Fibroblast of skin of right quadriceps (primary cell): ENCODE results near the gene MTSS2.

Experiments
- DNase-seq: peaks from one replicate; pipeline ENCODE4 v3.0.0-alpha.2; 2013

Gene MTSS2, protein sequence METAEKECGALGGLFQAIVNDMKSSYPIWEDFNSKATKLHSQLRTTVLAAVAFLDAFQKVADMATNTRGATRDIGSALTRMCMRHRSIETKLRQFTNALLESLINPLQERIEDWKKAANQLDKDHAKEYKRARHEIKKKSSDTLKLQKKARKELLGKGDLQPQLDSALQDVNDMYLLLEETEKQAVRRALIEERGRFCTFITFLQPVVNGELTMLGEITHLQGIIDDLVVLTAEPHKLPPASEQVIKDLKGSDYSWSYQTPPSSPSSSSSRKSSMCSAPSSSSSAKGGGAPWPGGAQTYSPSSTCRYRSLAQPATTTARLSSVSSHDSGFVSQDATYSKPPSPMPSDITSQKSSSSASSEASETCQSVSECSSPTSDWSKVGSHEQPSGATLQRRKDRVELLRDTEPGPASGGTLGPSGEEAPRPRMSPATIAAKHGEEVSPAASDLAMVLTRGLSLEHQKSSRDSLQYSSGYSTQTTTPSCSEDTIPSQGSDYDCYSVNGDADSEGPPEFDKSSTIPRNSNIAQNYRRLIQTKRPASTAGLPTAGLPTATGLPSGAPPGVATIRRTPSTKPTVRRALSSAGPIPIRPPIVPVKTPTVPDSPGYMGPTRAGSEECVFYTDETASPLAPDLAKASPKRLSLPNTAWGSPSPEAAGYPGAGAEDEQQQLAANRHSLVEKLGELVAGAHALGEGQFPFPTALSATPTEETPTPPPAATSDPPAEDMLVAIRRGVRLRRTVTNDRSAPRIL

DNA sequence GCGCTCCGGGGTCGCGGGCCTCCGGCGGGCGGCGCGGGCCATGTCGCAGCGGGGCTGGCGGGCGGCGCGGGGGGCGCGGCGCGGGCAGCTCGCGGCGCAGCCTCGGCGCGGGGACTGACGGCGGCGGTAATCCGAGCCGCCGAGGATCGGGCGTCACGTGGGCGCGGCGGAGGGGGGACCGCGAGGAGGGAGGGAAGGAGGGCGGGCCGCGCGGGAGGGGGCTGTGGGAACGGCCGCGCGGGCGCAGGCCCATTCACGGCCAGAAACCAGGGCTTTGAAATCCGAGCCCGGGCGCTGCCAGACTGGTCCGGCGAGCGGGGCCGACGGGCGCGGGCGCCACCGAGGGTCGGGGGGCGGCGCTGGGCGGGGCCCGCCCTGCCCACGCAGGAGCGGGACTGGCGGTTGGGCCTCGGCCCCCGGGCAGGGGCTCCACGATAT lies at the start of gene MTSS2:
MTSS2 (minus strand) TSS at position 116 of the 438 bp plus-strand sequence. CDS start 262 bp downstream, outside the sequence.
- peak; percentile 86 for DNase-seq

DNA sequence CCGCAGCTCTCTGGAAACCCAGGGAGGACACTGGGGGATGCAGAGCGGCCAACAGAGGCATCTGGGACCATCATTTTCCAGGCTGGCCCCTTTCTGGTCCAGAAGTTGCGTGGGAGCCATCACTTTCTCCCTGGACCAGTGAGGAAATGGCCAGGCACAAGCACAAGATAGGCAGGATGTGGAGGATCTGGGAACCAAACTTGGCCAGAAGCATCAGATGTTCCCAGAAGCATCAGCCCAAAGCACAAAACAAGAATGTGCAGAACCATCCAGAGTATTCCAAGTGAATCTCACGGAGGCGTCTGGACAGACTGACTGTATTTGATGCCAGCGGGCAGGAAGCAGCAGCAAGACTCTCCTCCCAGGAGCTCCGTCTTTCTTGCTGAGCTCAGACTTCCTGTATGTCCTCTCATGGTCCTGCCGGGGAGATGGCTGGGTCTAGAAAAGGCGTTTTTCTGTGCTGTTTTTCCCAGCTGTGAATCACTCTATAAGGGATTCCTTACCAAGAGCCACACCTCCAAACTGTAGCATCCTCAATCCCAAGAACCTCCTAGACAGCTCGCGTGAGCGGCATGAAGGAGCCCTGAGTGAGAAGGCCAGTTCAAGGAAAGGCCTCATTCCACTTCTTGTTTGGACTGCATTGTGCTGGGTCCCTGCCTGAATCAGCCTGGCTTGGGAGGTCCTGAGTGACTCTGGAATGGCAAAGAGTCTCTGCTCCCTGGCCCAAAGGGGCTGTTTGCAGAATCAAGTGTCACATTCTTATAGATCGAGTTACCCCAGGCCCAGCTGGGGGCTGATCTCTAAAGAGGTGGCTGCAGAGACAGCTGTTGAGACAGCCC lies 49.5 kb upstream of the MTSS2 start:
- peak; percentile 86 for DNase-seq

DNA sequence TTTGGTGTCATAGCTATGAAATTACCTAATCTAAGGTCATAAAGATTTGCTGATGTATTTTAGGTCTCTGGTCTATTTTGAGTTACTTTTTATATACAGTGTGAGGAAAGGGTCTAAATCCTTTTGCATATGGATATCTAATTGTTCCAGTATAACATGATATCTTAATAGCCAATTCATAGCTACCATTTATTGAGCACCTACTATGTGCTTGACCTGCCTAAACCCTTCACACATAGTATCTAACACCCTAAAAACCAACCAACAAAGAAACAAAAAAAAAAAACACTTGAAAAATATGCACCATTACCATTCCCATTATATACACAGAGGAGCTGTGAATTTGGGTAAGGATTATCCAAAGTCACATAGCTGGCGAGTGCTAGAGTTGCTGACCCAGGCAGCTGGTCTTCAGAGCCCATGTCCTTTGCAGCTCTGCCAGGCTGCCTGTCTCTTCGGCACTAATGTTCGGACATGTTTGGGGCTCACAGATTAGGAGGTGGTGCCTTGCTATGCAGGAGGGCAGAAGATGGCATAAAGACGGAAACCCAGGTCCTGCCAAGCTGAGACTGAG lies 48.8 kb upstream of the MTSS2 start:
- DNase-seq = no peak

DNA sequence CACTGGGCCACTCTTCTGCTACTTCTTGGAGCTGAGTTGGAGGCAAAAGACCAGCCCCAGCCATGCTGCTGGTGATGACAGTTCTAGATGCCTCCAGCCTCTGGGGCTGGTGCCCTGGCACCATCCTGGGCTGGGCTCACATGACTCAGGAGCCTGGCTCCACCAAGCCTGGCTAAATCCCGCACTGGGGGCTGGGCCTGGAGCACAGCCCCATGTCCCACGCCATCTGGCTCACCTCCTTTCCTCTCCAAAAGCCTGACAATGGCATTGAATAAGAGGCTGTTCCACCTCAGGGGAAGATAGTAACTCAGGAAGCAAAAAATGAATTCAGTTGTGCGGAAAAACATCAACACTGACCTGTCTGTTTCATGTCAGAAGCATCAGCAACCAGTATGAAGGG lies 45.1 kb upstream of the MTSS2 start:
- DNase-seq = no peak

DNA sequence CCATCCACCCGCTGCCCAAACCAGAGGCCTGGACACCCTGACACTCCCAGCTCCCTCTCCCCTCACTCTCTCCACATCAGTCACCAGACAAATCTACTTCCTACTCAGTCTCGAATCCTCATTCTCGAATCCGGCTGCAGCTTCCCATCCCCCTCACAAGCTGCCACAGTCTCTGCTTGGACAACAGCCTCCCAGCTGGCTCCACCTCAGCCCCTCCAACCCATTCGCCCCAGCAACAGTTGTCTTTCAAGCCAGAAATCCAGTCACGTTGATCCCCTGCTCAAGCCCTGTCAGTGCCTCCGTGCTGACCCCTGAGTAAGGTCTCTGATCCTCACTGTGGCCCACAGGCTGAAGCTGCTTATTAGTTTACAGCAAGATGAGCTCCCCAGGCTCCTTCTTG lies 44.2 kb upstream of the MTSS2 start:
- DNase-seq = no peak

DNA sequence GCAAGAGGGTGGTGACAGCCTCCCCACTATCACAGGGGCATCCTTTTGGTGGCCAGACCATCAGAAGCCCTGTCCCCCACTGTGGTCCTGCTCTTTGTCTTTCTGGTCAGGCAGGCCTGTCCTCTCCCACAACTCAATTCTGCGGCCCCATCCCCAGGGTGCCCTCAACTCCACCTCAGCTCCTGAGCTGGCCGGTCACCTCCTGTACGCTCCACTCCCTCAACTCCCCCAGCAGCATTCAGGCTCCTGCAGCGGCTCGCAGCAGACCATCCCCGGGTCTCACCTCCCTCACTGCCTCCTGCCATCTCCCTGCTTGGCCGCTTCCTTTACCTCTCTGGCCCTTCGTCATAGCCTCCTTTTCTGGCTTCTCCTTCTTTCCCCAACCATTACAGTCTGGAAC lies 43.4 kb upstream of the MTSS2 start:
- DNase-seq = no peak

DNA sequence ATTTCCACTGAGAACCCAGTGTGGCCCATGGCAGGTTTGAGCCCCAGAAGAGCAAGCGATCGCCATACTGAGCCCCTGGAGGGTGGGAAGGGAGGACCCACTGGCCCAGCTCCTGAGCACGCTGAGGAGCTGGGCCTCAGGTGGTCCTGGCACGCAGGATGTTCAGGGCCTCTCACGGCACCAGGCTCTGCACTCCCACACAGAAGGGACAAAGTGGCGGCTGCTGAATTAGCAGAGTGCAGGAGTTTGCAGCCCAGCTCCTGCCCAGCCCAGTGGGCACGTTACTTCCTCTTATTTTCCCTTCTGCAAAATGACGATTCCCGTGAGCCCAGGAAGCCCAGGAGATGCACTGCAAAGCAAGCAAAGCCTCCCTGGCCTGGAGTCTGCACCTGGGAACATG lies 42.3 kb upstream of the MTSS2 start:
- no peak for DNase-seq

DNA sequence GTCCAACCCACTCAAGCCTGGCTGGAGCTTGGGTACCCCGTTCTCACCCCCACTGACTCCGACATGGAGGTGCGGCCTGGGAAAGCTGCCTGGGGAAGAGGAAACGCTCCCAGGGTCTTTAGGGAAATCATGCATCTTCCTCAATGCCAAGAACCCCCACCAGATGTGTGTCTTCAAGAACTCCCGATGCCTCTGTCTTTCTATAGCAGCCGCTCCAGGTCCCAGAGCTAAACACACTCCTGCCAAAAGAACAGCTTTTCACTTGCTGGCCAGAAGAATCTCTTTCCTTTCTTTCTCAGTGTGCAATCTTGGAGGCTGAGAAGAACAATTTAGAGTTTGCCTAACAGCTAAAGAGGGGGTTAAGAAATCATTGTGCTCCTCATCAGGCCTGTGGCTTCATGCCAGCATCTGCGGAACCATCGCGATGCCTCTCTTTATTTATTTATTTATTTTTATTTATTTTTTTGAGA lies 41.1 kb upstream of the MTSS2 start:
- no peak for DNase-seq

DNA sequence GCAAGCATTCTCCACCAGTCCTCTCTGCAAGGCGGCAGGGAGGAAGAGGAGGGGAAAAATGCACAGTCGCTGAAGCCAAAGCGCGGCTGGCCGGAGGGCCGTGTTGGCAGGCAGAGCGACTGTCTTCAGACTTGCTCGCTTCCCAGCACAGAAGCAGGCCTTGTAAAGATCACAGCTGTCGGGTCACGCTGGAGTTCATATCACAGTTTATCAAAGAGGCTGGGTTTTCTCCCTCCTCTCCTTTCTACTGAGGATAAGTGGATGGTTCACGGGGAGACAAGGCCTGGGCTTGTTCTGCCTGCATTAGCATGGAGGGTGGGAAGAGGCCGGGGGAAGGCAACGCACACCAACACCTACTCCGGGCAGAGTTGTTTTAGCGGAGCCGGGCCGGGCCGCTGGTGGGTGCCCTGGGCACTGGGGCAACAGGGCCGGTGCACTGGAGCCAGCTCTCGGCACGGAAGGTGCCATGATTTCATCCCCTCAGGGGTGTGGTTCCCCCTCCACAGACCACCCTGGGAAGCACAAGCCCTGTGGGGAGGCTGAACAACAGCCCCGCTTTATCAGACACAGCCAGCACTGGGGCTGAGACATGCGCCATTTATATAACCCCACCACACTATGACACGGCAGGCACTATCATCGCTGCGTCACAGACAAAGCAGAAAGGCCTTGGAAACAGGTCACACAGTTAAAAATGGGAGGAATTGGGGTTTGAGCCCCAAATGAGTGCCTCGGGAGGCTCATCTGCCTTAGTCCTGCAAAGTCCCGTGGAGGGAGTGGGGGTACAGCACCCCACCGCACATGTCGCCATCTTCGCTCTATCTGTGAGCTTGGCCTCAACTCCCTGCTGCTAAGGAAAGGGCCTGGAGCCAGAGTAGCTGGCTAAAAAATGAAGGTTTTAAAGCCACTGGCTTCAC lies 40.3 kb upstream of the MTSS2 start:
- DNase-seq = no peak

DNA sequence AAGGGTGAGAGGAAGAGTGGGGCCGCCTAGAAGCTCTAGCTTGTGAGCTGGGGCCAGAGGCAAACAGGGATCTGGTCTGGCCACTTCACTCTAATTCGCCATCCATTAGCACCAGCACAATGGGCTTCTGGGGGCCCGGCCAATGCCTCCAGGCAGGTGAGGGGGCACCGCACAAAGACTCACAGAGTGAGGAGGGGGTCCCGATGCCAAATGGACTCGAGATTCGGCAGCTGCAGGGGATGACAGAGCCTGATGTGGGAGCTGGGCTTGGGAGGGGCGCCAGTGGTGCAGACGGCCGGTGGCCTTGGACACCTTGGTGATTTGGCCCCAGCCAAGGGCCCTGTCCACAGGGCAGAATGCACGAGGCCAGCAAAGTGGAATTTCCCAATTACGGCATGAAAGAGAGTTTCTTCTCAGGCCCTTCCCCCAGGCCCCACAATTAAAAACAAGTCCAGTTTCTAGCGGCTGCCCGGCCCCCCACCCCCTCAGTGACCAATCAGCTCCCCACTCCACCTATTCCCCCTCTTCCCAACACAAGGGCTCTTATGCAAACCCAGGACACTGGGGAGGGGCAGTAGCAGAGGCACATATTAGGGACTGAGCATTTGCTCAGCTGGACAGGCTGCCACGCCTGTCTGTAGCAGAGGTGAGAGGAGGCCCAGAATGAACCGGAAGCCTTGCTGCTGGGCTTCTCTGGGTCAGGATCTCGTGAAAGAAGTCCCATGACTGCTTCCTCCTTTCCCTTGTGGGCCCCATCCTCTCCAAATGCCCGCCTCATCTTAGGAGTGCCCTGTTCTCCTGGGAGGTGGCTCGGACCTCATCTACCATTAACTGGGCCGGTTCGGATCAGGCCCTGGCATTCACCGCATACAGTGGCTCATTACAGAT lies 39.4 kb upstream of the MTSS2 start:
- no peak for DNase-seq

DNA sequence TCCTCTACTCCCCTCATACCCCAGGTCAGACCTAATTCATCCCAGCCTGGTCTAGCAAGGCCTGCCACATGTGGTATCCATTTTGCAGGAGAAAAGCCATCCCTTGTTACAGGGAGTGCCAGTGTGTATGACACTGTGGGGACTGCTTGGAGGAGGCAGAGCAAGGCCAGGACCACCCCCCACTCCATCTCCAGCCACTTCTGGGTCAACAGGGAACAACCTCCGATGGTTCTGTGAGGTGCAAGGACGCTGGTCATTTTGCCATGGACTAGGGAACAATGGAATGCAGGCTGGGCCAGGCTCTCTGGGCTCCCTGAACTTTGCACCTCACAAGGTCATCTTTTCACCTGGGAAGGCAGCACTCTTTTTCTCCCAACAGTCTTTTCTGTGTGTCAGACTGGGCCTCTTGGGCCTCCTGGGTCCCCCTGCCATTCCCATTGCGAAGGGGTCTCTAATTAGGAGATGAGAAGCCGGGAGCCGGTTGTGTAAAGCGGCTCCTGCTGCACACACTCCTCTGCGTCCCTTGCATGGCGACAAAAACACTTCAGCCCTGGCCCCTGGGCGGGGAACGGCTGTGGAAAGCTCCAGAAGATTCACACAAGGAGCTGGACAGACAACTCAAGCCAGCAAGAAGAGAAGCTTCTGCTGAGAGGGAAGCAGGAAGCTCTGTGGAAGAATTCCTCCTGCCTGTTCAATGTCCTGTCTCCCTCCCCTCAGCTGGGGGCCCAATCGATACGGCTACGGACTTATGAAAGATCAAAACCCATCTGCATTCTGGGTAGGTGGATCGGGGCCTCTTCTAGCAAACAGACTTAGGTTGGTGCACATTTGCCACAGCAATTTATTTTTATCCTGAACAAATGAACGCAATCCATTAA lies 38.5 kb upstream of the MTSS2 start:
- no peak for DNase-seq

DNA sequence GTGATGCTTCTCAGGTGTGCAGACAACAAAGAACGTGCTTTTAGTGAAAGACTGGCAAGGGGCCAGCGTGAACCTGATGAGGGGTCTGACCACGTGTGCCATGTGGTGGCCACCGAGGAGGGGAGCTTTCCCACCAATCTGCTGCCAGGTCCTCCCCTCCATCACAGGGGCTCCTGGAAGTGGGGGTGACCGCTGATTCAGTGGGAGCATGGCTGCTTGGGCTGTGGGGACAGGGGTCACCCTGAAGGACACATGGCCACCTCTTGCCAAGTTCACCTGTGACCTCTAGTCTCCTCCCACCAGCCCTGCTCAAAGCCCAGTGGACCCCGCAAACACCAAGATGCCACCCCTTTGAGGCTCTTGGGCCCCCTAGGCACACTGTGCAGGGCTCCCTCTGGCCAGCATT lies 37.9 kb upstream of the MTSS2 start:
- DNase-seq = no peak

DNA sequence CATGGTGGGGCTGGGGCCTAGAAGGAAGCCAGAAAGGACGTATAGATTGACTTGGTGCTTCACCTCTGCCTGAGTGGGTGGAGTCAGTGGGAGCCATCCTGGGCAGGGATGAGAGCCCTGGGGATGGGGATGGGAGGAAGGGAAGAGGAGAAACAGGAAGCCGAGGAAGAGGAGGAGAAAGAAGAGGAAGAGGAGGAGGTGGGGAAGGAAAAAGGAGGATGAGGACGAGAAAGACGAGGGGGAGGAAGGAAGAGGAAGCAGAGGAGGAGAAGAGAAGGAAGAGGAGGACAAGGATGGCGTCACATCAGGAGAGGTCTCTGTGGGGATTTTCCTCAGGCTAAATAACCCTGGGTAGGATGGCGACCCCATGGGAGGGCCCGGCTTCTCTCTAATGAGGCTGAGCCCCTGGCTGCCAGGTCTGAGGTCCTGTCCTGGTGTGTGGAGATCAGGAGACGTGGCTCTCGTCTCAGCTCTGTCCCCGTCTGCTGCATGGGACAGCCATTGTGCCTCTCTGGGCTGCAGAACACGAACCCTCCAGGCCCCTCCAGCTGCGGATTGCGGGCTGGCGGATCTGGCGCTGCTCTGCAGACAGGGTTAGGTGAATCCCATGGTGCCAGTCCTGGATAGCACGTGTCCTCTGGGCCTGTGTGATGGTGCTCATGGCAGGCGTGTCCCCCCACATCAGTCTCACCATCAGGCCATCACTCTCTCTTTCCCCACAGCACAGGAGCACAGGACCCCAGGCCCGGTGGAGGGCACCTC lies 35.5 kb upstream of the MTSS2 start:
- DNase-seq = no peak

DNA sequence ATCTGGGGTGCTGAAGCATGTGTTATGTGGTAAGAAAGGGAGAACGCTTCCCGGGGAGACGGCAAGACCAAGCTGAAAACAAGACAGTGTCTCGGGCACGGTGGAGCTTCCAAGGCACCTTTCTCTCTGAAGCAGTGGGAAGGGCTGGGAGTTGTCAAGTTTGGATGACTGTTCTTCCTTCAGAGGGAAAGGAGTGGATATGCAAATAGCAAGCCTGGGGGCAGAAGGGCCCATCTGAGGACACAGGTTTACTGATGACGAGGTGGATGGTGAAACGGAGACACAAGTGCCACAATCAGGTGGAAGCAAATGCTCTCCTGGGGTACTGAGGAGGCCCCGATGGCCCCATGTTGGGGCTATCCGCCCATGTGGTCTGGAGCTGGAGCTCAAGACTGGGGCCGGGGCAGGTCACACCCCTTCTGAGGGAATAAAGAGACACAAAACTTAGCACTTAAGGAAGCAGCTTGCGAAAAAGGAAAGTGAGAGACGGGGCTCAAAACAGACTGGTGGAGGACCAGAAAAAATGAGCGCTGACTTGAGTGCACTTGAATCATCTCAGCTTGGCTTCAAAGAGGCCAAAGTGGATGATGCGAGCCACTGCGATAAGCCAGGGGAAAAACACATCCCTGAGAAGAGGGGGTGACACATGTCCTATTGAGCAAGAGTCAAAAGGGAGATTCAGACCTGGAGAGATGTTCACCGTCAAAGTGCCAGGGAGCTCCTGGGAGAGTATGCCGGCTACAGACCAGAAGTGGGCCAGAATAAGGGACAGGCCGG lies 34.8 kb upstream of the MTSS2 start:
- DNase-seq = no peak

DNA sequence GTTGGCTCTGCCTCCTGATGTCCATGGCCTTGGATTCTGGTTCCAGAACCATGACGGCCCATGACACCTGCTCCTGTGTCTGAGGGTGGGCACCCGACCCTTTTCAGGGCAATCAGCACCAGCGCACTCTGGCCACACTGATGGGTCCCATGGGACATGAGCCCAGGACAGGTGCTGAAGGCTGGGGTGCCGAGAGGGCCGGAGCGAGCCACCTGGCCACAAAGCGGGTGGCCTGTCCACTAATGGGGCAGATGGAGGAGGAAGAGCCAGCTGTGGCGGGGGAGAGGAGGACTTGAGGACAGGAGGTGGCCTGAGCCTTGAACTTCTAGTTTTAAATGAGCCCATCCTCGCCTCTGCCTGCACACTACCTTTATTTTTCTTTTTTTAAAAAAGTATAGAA lies 31.2 kb upstream of the MTSS2 start:
- no peak for DNase-seq

DNA sequence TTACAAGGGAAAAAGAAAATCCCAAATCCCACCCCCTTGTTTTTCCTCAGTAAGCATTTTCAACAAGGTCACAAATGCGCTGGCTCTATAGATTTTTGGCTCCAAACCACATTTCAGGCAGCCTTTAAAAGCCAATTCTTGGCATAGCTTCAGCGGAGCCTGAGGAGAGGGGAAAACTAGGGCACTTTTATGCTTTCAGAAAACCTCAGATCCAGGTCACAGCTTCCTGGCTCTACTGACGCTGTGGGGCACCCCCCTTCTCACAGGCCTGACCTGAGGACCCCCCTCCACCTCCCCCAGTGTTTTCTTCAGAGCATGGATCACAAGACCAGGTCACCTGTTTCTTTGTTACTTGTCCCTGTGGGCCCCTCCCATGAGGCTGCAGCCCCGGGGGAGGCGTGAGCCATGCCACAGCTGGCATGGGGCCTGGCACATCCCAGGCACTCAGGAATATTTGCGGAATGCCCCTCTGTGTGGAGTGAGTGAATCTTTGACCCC lies 30.1 kb upstream of the MTSS2 start:
- DNase-seq = peak; percentile 85

DNA sequence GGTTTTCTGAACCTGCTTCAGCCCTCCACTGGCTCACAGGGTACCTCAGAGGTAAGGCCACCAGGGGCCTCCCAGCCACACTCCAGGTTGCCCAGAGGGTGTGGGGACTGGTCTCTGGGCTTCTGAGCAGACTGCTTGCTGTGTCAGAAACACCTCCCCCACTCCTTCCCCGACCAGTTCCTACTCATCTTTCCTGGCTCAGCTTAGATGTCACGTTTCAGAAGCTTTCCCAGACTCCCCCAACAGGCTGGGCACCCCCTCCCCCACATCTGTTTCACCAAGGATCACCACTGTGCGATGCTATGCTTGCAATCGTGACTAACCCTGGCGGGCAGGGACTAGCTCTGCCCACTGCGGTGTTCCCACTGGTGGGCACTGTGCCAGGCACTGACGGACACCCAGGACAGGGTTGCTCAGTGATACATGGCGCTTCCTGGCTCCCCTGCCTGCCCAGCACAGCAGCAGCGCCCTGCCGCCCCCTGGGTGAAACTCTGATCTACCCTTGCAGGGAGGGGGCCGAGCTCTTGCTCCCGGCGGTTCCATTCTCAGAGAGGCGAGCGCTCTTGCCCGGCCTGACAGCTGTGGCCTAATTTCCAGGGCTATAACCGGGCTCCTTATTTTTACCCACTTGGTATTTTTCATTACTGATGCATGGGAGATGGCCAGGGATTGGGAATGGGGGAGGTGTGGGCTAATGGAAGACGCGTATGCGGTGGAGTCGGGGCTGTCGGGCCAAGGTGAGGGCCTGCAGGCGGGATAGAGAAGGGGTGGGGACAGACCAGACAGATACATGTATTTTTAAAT lies 29.4 kb upstream of the MTSS2 start:
- peak; percentile 97 for DNase-seq
